ENCODE results near the gene MEIS2.

The MEIS2 gene

DNA sequence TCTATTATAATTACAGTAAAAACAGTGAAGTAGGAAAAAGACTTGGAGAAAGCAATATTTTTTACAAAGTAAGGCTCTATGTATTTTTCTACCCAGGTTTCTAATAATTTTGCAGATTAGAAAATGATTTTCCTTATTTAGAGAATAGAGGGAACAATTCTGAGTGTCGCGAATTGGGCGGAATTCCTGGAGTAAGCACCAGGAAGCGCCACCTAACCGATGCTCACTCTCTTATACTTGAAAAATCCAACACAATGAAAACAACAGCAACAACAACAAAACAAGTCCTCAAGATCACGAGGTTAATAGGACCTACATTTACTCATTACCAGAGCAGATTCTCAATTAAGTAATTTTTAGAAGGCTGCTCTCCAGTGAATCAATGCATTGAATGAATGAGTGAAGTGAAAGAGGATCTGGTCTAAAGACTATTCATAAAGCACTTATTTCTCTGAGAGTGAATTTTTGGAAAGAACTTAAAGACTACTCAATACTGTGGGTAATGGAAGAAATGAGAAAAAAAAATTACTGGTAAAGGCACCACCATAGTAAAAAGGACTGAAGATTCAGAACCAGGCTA is 158.0 kb downstream of the MEIS2 start:
- no peaks in the 10 kb centered on the region for H4K20me1 ChIP-seq (ENCODE audit: insufficient read depth, low read length, poor library complexity, severe bottlenecking)
- H3K4me3 ChIP-seq (ENCODE audit: low read length, poor library complexity, severe bottlenecking) = no peak overlapping the region
- H3K4me2 ChIP-seq (ENCODE audit: low read depth, low read length, poor library complexity, severe bottlenecking) = no peak overlapping the region
- H3F3A ChIP-seq (ENCODE audit: low read depth) = no peaks in the 10 kb centered on the region
- H3K9me2 ChIP-seq (replicated peaks; ENCODE audit: low read depth, low read length) = no peaks in the 10 kb centered on the region
- H3K4me1 ChIP-seq (ENCODE audit: insufficient read depth, low read length, poor library complexity, severe bottlenecking) = no peaks in the 10 kb centered on the region
- H3K9me3 ChIP-seq (ENCODE audit: insufficient read depth, low read depth, low read length) = no peaks in the 10 kb centered on the region
- no peak overlapping the region for H2AFZ ChIP-seq (ENCODE audit: low read length)
- no peaks in the 10 kb centered on the region for H3K79me2 ChIP-seq (ENCODE audit: insufficient read depth, low read length)
- H3K9ac ChIP-seq (ENCODE audit: low read depth, low read length, poor library complexity, severe bottlenecking) = no peak overlapping the region
- H3K36me3 ChIP-seq (ENCODE audit: insufficient read depth, low read length) = no peaks in the 10 kb centered on the region
- TF ChIP-seq EZH2phosphoT487 (IDR thresholded peaks at IDR 0.05; ENCODE audit: borderline replicate concordance) (no peak), CTCF (conservative IDR thresholded peaks at IDR 0.05; ENCODE audit: low read length) (no peak)
- no peaks in the 10 kb centered on the region for H3K27me3 ChIP-seq (ENCODE audit: insufficient read depth, low read length, poor library complexity, severe bottlenecking)

DNA sequence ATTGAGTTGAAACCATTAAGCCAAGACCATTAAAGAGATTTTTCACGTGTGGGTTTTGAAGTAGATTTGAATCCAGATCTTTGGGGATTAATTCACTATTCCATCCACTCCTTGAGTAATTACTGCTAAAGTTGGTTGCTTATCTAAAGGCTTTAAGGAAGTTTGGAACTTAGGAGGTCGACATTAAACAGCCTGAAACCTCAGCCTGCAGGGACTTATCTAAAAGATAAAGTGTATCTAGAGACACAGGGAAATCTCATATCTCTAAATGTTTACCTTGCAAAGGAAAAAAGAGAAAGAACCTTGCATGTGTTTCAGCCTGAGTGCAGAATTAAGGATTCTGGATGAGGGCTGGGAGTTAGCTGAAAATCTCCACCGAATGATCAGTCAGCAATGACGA is 158.6 kb downstream of the MEIS2 start:
- Histone ChIP-seq H3K4me3 (ENCODE audit: low read length, poor library complexity, severe bottlenecking) (no peak overlapping the region), H3K4me2 (ENCODE audit: low read depth, low read length, poor library complexity, severe bottlenecking) (no peak overlapping the region), H2AFZ (ENCODE audit: low read length) (no peak overlapping the region), H3K9me3 (ENCODE audit: insufficient read depth, low read depth, low read length) (no peaks in the 10 kb centered on the region), H3K79me2 (ENCODE audit: insufficient read depth, low read length) (no peaks in the 10 kb centered on the region), H3K27me3 (ENCODE audit: insufficient read depth, low read length, poor library complexity, severe bottlenecking) (no peaks in the 10 kb centered on the region), H3K36me3 (ENCODE audit: insufficient read depth, low read length) (no peaks in the 10 kb centered on the region), H3K9me2 (replicated peaks; ENCODE audit: low read depth, low read length) (no peaks in the 10 kb centered on the region), H3K9ac (ENCODE audit: low read depth, low read length, poor library complexity, severe bottlenecking) (no peak overlapping the region), H3F3A (ENCODE audit: low read depth) (no peaks in the 10 kb centered on the region), H4K20me1 (ENCODE audit: insufficient read depth, low read length, poor library complexity, severe bottlenecking) (no peaks in the 10 kb centered on the region), H3K4me1 (ENCODE audit: insufficient read depth, low read length, poor library complexity, severe bottlenecking) (no peaks in the 10 kb centered on the region)
- TF ChIP-seq CTCF (conservative IDR thresholded peaks at IDR 0.05; ENCODE audit: low read length) = no peak
- no peak for TF ChIP-seq EZH2phosphoT487 (IDR thresholded peaks at IDR 0.05; ENCODE audit: borderline replicate concordance)

- no peak overlapping the region for H2AFZ ChIP-seq (ENCODE audit: low read length)
- TF ChIP-seq CTCF (conservative IDR thresholded peaks at IDR 0.05; ENCODE audit: low read length) = no peak
- no peak for TF ChIP-seq EZH2phosphoT487 (IDR thresholded peaks at IDR 0.05; ENCODE audit: borderline replicate concordance)
- no peaks in the 10 kb centered on the region for H3K79me2 ChIP-seq (ENCODE audit: insufficient read depth, low read length)
- no peak overlapping the region for H3K4me3 ChIP-seq (ENCODE audit: low read length, poor library complexity, severe bottlenecking)
- no peaks in the 10 kb centered on the region for H3K9me2 ChIP-seq (replicated peaks; ENCODE audit: low read depth, low read length)
- H4K20me1 ChIP-seq (ENCODE audit: insufficient read depth, low read length, poor library complexity, severe bottlenecking) = no peaks in the 10 kb centered on the region
- no peaks in the 10 kb centered on the region for H3K36me3 ChIP-seq (ENCODE audit: insufficient read depth, low read length)
- H3K4me1 ChIP-seq (ENCODE audit: insufficient read depth, low read length, poor library complexity, severe bottlenecking) = no peaks in the 10 kb centered on the region
- no peaks in the 10 kb centered on the region for H3F3A ChIP-seq (ENCODE audit: low read depth)
- no peak overlapping the region for H3K9ac ChIP-seq (ENCODE audit: low read depth, low read length, poor library complexity, severe bottlenecking)
- H3K27me3 ChIP-seq (ENCODE audit: insufficient read depth, low read length, poor library complexity, severe bottlenecking) = no peaks in the 10 kb centered on the region
- no peaks in the 10 kb centered on the region for H3K9me3 ChIP-seq (ENCODE audit: insufficient read depth, low read depth, low read length)
- no peak overlapping the region for H3K4me2 ChIP-seq (ENCODE audit: low read depth, low read length, poor library complexity, severe bottlenecking)
Measured at GRCh38 chr15:36940636-36941260, 159.6 kb downstream of the MEIS2 start.
